Bronchial epithelial cell (primary cell): ENCODE measurements around the gene DYSF. TPM values are rescaled to one million over a fixed set of nuclear protein-coding genes. Genes with fewer than 3 reads are reported as not detected.

Experiments used
- DNase-seq: peaks from one replicate; pipeline ENCODE4 v3.0.0-alpha.2; 2010; ENCODE audit warnings: low read depth
- FAIRE-seq: peaks from 2 replicates; lab custom pipeline; 2011; peaks lifted over from hg19 to GRCh38; lab: Jason Lieb, UNC
- H3K27me3 ChIP-seq: 2 replicates; pipeline ENCODE4 v1.5.1; 2011; ENCODE audit warnings: low read length; ENCODE audit not compliant: control insufficient read depth, insufficient read depth
- H3K36me3 ChIP-seq: 2 replicates; pipeline ENCODE4 v1.5.1; 2011; ENCODE audit warnings: low read length; ENCODE audit not compliant: control insufficient read depth, insufficient read depth
- H3K4me3 ChIP-seq: 2 replicates; pipeline ENCODE4 v1.5.1; 2011; ENCODE audit warnings: mild to moderate bottlenecking, low read depth, low read length, control low read depth
- CTCF ChIP-seq: IDR thresholded peaks from 2 replicates; pipeline ENCODE4 v1.5.1; 2011; ENCODE audit warnings: mild to moderate bottlenecking, moderate library complexity, low read length, control low read depth, inconsistent platforms; ENCODE audit not compliant: insufficient read depth, severe bottlenecking
- total RNA-seq: library from RNA; depleted of rRNA; stranded (reverse); fragments of >200 nt; gene quantifications from 2 replicates; pipeline ENCODE4 v1.2.1, GENCODE V29; 2014

DYSF gene
- total RNA-seq, 1 donor from 2014 or later = under 0.01 TPM

DNA sequence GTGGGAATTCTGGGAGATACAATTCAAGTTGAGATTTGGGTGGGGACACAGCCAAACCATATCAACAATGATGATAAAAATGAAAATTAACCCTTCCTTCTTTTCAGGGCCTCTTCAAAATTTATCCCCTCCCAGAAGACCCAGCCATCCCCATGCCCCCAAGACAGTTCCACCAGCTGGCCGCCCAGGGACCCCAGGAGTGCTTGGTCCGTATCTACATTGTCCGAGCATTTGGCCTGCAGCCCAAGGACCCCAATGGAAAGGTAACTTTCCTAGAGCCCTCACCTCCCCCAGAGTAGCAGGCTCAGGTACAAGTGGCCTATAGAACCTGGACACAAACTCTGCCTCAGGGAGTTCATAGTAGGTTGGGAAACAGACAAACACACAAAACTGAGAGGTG is 205.4 kb downstream of the DYSF start:
- no peak for DNase-seq
- no peaks in the 10 kb centered on the region for H3K36me3 ChIP-seq
- no peak for TF ChIP-seq CTCF
- FAIRE-seq = no peak
- no peaks in the 10 kb centered on the region for H3K27me3 ChIP-seq
- H3K4me3 ChIP-seq = no peak overlapping the region

- TF ChIP-seq CTCF = no peak
- Histone ChIP-seq H3K36me3 (no peaks in the 10 kb centered on the region), H3K4me3 (no peak overlapping the region), H3K27me3 (no peaks in the 10 kb centered on the region)
- DNase-seq (no peak), FAIRE-seq (no peak)
Observed at GRCh38 chr2:71659868-71660518, 206.6 kb downstream of the DYSF start.

DNA sequence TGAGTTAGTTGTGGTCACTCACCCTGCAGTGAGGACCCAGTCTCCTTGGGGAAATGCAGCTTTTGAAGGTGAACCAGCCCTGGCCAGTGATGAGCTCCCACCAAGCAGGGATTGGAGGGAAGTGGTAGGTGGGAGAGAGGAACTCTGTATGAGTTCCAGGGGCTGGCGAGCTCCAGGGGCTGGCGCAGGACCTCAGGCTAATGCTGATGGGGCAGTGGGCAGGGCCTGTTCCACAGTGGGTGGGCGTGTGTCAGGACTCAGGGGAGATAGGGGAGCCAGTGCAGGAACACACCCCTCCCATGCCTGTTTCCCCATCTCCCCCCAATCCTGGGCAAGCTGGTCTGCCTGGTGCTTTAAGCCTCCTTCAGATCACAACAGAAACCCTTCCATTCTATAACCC is 208.4 kb downstream of the DYSF start:
- no peaks in the 10 kb centered on the region for H3K27me3 ChIP-seq
- FAIRE-seq (peak; percentile 60), DNase-seq (no peak)
- H3K4me3 ChIP-seq = no peak overlapping the region
- no peak for TF ChIP-seq CTCF
- H3K36me3 ChIP-seq = no peaks in the 10 kb centered on the region

- FAIRE-seq (peak; percentile 89), DNase-seq (no peak)
- Histone ChIP-seq H3K36me3 (no peaks in the 10 kb centered on the region), H3K27me3 (no peaks in the 10 kb centered on the region), H3K4me3 (no peak overlapping the region)
- TF ChIP-seq CTCF = no peak
Observed at GRCh38 chr2:71662665-71663394, 209.5 kb downstream of the DYSF start.

DNA sequence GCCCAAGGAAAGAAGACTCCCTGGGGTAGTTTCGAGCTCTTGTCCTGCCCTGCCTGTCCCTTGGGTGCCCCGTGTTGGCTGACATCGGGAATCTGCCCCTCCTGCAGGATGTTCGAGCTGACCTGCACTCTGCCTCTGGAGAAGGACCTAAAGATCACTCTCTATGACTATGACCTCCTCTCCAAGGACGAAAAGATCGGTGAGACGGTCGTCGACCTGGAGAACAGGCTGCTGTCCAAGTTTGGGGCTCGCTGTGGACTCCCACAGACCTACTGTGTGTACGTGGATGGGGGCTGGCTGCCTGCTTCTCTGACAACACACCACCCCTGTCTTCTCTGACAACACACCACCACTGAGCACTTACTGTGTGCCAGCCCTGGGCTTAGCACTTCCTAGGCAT is 210.8 kb downstream of the DYSF start:
- Histone ChIP-seq H3K36me3 (no peaks in the 10 kb centered on the region), H3K27me3 (no peaks in the 10 kb centered on the region), H3K4me3 (no peak overlapping the region)
- no peak for TF ChIP-seq CTCF
- DNase-seq (no peak), FAIRE-seq (no peak)
